ENCODE data around the gene MRPS18A.

DNA sequence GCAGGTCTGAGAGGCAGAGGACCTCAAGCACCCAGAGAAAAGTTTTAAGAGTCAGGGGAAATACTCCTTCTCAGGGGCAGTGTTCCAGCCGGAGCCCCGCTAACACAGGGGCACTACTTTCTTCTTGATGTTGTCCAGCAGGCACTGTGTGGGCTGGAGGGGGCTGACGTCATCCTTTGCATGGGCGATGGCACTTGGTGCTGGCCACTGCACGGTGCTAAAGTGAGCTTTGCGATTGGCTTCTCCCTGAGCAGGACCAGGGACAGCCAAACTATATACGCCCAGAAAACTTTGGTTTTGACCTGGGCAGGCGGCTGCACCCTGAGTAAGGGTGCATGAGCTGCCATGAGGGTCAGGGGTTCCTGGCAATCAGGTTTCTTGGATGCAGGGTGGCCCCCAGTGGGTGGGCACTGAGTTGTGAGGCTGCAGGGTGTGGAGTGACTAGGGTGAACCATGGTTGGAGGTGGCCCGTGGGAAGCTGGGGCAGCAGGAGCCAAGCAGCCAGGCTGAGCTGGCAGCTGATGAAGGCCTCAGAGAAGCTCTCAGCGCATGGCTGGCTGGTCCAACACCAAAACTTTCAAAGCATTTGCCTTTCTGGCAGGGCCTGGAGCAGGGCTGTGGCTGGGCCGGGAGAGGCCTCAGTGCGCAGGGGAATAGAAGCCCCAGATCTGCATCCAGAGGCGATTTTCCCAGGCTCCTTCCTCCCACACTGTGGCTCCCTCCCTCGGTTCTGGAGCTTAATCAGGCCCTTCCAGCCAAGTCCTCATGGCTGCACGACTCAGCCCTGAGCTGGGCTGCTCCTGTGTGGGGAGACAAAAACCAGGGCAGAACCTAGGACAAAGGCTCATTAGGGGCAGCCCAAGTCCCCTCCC, 18.3 kb downstream of the MRPS18A start:
- TF ChIP-seq, protein P1, sequence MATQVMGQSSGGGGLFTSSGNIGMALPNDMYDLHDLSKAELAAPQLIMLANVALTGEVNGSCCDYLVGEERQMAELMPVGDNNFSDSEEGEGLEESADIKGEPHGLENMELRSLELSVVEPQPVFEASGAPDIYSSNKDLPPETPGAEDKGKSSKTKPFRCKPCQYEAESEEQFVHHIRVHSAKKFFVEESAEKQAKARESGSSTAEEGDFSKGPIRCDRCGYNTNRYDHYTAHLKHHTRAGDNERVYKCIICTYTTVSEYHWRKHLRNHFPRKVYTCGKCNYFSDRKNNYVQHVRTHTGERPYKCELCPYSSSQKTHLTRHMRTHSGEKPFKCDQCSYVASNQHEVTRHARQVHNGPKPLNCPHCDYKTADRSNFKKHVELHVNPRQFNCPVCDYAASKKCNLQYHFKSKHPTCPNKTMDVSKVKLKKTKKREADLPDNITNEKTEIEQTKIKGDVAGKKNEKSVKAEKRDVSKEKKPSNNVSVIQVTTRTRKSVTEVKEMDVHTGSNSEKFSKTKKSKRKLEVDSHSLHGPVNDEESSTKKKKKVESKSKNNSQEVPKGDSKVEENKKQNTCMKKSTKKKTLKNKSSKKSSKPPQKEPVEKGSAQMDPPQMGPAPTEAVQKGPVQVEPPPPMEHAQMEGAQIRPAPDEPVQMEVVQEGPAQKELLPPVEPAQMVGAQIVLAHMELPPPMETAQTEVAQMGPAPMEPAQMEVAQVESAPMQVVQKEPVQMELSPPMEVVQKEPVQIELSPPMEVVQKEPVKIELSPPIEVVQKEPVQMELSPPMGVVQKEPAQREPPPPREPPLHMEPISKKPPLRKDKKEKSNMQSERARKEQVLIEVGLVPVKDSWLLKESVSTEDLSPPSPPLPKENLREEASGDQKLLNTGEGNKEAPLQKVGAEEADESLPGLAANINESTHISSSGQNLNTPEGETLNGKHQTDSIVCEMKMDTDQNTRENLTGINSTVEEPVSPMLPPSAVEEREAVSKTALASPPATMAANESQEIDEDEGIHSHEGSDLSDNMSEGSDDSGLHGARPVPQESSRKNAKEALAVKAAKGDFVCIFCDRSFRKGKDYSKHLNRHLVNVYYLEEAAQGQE (IDR thresholded peaks at IDR 0.05; ENCODE audit: unreplicated experiment): no peak
- TF ChIP-seq, protein P2, sequence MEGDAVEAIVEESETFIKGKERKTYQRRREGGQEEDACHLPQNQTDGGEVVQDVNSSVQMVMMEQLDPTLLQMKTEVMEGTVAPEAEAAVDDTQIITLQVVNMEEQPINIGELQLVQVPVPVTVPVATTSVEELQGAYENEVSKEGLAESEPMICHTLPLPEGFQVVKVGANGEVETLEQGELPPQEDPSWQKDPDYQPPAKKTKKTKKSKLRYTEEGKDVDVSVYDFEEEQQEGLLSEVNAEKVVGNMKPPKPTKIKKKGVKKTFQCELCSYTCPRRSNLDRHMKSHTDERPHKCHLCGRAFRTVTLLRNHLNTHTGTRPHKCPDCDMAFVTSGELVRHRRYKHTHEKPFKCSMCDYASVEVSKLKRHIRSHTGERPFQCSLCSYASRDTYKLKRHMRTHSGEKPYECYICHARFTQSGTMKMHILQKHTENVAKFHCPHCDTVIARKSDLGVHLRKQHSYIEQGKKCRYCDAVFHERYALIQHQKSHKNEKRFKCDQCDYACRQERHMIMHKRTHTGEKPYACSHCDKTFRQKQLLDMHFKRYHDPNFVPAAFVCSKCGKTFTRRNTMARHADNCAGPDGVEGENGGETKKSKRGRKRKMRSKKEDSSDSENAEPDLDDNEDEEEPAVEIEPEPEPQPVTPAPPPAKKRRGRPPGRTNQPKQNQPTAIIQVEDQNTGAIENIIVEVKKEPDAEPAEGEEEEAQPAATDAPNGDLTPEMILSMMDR (conservative IDR thresholded peaks at IDR 0.05; ENCODE audit: low read depth in 2 of 2): no peak
- TF ChIP-seq ZNF114 (CRISPR knock-in tag; IDR thresholded peaks at IDR 0.05) (no peak), POLR2AphosphoS5 (IDR thresholded peaks at IDR 0.05; ENCODE audit: low read depth) (no peak; the same call in 1 of the 2 replicates), EZH2 (IDR thresholded peaks at IDR 0.05; ENCODE audit: low read depth, unreplicated experiment) (no peak), STAT1 (IDR thresholded peaks at IDR 0.05; ENCODE audit: unreplicated experiment) (no peak), CREB1 (CRISPR knock-in tag; IDR thresholded peaks at IDR 0.05; ENCODE audit: low read depth) (no peak), JUNB (IDR thresholded peaks at IDR 0.05; ENCODE audit: unreplicated experiment) (no peak), EZH2phosphoT487 (IDR thresholded peaks at IDR 0.05; ENCODE audit: unreplicated experiment) (no peak), NANOG (IDR thresholded peaks at IDR 0.05; ENCODE audit: borderline replicate concordance) (no peak)
- TF ChIP-seq, protein P3, sequence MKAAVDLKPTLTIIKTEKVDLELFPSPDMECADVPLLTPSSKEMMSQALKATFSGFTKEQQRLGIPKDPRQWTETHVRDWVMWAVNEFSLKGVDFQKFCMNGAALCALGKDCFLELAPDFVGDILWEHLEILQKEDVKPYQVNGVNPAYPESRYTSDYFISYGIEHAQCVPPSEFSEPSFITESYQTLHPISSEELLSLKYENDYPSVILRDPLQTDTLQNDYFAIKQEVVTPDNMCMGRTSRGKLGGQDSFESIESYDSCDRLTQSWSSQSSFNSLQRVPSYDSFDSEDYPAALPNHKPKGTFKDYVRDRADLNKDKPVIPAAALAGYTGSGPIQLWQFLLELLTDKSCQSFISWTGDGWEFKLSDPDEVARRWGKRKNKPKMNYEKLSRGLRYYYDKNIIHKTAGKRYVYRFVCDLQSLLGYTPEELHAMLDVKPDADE (IDR thresholded peaks at IDR 0.05): no peak

Data from GM23338 (cell line).